Muscle layer of duodenum (tissue), 2 donors: ENCODE data around the gene LRRC4C.

Source experiments
- H3K27ac ChIP-seq: one replicate; pipeline ENCODE4 v1.7.0; 2013; ENCODE audit warnings: mild to moderate bottlenecking, low read length
- H3K27me3 ChIP-seq: one replicate; pipeline ENCODE4 v1.7.0; 2013; ENCODE audit warnings: low read depth, mild to moderate bottlenecking, control low read depth, low read length
- H3K36me3 ChIP-seq, 2 donors: one replicate each; pipeline ENCODE4 v1.7.0; 2013; ENCODE audit warnings: low read length in 2 of 2, control low read depth in 1 of 2, mild to moderate bottlenecking in 1 of 2; ENCODE audit not compliant: insufficient read depth in 2 of 2, control insufficient read depth in 1 of 2
- H3K4me1 ChIP-seq, 2 donors: one replicate each; pipeline ENCODE4 v1.7.0; 2013; ENCODE audit warnings: low read length in 2 of 2, mild to moderate bottlenecking in 2 of 2, control low read depth in 1 of 2, moderate library complexity in 1 of 2; ENCODE audit not compliant: insufficient read depth in 2 of 2, control insufficient read depth in 1 of 2
- H3K4me3 ChIP-seq, 2 donors: one replicate each; pipeline ENCODE4 v1.7.0; 2013; ENCODE audit warnings: low read length in 2 of 2, low read depth in 1 of 2, mild to moderate bottlenecking in 1 of 2
- H3K9me3 ChIP-seq, 2 donors: one replicate each; pipeline ENCODE4 v1.7.0; 2013; ENCODE audit warnings: low read length in 2 of 2, control low read depth in 1 of 2, mild to moderate bottlenecking in 1 of 2; ENCODE audit not compliant: control insufficient read depth in 1 of 2
- donor health status: healthy.

Gene LRRC4C

DNA sequence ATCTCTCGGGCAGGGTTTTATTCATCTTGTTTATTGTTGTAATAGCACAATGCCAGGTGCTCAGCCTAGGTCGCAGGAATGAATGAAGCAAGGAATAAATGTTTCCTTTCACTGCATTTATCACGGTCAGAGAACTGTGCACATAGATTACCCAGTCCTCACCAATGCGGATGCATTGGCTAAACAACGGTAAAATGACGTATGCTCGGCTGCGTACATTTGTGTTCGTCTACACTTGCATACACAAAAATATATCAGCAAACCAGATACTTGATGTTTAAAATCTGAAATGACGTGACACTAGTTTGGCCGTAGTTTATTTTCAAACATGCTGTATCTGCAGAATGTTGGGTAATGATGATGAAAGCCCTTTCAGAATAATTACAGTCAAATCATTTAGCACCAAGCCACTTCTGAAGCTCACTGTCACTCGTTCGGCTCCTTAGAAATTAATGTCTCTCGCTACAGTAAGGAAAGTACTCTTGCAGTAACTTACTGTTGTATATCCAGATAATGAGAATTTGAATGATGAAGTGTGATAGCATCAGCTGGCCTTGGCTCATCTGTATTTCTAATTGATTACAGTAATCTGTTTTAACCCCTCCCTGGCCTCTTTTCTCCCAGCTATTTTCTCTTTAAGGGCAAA lies 268.9 kb downstream of the LRRC4C start:
- no peak overlapping the region for H3K4me3 ChIP-seq
- no peaks in the 10 kb centered on the region for H3K27me3 ChIP-seq
- H3K4me1 ChIP-seq, result no peaks in the 10 kb centered on the region
- H3K27ac ChIP-seq, result no peak overlapping the region
- H3K36me3 ChIP-seq, result no peaks in the 10 kb centered on the region
- peaks cover 5 to 6% of the 10 kb centered on the region in 2 donors for H3K9me3 ChIP-seq

DNA sequence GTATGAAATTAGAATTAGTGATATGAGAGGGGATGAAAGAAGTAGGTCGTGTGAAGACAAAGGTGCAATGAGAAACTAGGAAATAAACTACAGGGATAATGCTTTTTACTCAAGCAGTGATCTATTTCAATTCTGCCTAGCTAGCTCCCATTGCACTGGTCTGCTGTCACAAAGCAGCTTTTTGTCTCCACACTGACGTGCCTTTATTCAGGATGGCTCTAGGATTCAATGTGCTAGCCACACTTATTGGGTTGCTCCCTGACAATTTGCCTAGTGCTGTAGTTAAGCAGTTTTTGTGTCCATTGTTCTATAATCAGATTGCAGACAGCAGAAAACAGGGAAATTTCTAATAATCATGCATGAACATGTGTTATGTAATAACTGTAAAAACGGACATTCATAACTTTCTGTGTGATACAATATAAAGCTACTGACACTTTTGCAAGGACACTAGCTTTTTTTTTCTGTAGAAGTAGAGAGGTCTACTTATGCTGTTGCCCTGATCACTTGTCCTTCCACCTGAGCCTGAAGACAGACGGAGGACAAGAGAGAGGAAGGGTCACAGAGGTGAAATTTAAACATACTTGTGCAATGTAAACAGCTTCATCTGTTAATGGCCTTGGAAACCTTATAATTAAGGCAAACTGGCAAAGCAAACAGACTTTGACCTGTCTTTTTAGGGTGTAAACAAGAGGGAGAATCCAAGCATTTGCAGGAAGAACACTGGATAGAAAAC lies 269.6 kb downstream of the LRRC4C start:
- no peaks in the 10 kb centered on the region for H3K4me1 ChIP-seq
- peaks cover 5 to 6% of the 10 kb centered on the region in 2 donors for H3K9me3 ChIP-seq
- no peak overlapping the region for H3K27ac ChIP-seq
- H3K36me3 ChIP-seq, result no peaks in the 10 kb centered on the region
- no peak overlapping the region for H3K4me3 ChIP-seq
- no peaks in the 10 kb centered on the region for H3K27me3 ChIP-seq

DNA sequence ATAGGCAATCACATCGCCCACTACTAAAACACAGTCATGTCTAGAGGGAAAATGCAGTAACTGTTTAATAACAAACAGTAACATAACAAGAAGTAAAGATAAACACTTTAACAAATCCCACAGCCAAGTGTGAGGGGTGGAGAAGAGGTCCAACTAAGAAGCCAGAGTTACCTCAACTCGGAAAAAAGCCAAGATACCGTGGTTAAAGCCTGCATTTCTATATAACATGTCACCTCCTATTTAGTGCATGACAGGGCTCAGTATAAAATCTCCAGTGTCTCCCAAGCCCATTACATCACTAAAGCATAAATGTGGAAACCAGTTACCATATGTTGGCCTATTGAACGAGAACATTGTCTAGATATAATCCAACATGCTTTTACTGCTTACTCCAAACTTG lies 281.7 kb downstream of the LRRC4C start:
- H3K9me3 ChIP-seq, result no peaks in the 10 kb centered on the region
- no peaks in the 10 kb centered on the region for H3K36me3 ChIP-seq
- H3K4me1 ChIP-seq, result no peaks in the 10 kb centered on the region

GRCh38 chr11:41175304-41175972 lies 284.0 kb downstream of the LRRC4C start:
- H3K27ac ChIP-seq, result no peak overlapping the region
- no peaks in the 10 kb centered on the region for H3K4me1 ChIP-seq
- no peaks in the 10 kb centered on the region for H3K9me3 ChIP-seq
- H3K36me3 ChIP-seq, result no peaks in the 10 kb centered on the region
- H3K4me3 ChIP-seq, result no peak overlapping the region
- H3K27me3 ChIP-seq, result no peaks in the 10 kb centered on the region

More for the DNA sequence above, 281.7 kb downstream of the LRRC4C start:
- no peak overlapping the region for H3K4me3 ChIP-seq
- no peaks in the 10 kb centered on the region for H3K27me3 ChIP-seq
- H3K27ac ChIP-seq, result no peak overlapping the region

- H3K9me3 ChIP-seq, result no peaks in the 10 kb centered on the region
- H3K36me3 ChIP-seq, result no peaks in the 10 kb centered on the region
- H3K27ac ChIP-seq, result no peak overlapping the region
- no peaks in the 10 kb centered on the region for H3K27me3 ChIP-seq
- no peaks in the 10 kb centered on the region for H3K4me1 ChIP-seq
- no peak overlapping the region for H3K4me3 ChIP-seq
Measured at GRCh38 chr11:41146326-41146725, 313.1 kb downstream of the LRRC4C start.

DNA sequence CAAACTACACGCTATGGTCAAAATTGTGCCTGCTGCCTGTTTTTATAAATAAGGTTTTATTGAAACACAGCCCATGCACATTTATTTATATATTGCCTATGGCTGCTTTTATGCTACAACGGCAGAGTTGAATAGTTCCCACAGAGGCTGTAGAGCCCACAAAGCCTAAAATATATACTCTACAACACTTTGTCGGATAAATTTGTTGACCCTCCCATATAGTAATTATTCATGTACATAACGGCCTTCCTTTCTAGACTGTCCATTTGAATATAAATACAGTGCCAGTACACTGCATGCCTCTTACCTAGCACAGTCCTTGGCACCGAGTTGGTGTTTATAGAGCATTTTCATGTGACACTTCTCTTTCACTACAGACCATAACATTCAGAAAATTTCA lies 314.0 kb downstream of the LRRC4C start:
- Histone ChIP-seq H3K27me3 (no peaks in the 10 kb centered on the region), H3K36me3 (no peaks in the 10 kb centered on the region), H3K27ac (no peak overlapping the region), H3K4me1 (no peaks in the 10 kb centered on the region), H3K4me3 (no peak overlapping the region), H3K9me3 (no peaks in the 10 kb centered on the region)

DNA sequence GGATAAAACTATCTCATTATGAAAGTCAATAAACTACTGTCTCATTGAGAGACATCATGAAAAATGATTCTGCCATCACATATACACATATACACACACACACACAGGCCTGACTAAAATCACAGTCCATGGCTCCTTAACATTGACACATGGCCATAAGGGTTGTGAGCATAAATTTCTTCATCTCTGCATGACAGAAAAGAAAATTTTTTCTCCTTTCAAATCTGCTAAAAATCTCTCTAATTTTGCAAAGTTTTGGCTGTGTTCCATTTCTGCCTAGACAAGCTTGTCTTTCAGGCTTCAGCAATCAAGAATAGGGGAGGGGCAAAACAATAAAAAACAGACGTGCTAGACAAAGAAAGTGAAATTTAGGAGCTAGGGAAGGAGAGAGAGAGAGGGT lies 324.5 kb downstream of the LRRC4C start:
- no peaks in the 10 kb centered on the region for H3K36me3 ChIP-seq
- H3K27ac ChIP-seq, result no peak overlapping the region
- H3K9me3 ChIP-seq, result no peaks in the 10 kb centered on the region
- no peak overlapping the region for H3K4me3 ChIP-seq
- no peaks in the 10 kb centered on the region for H3K27me3 ChIP-seq
- H3K4me1 ChIP-seq, result no peaks in the 10 kb centered on the region

GRCh38 chr11:41133023-41133422 lies 326.4 kb downstream of the LRRC4C start:
- H3K4me1 ChIP-seq, result no peaks in the 10 kb centered on the region
- no peaks in the 10 kb centered on the region for H3K36me3 ChIP-seq
- no peak overlapping the region for H3K27ac ChIP-seq
- H3K27me3 ChIP-seq, result no peaks in the 10 kb centered on the region
- H3K4me3 ChIP-seq, result no peak overlapping the region
- H3K9me3 ChIP-seq, result no peaks in the 10 kb centered on the region

- H3K9me3 ChIP-seq, result no peaks in the 10 kb centered on the region
- no peak overlapping the region for H3K4me3 ChIP-seq
- no peaks in the 10 kb centered on the region for H3K4me1 ChIP-seq
- H3K27me3 ChIP-seq, result no peaks in the 10 kb centered on the region
- no peak overlapping the region for H3K27ac ChIP-seq
- H3K36me3 ChIP-seq, result no peaks in the 10 kb centered on the region
Measured at GRCh38 chr11:41121600-41121999, 337.9 kb downstream of the LRRC4C start.

GRCh38 chr11:41119484-41119883 lies 340.0 kb downstream of the LRRC4C start:
- no peaks in the 10 kb centered on the region for H3K9me3 ChIP-seq
- no peak overlapping the region for H3K4me3 ChIP-seq
- H3K36me3 ChIP-seq, result no peaks in the 10 kb centered on the region
- no peaks in the 10 kb centered on the region for H3K27me3 ChIP-seq
- no peaks in the 10 kb centered on the region for H3K4me1 ChIP-seq
- no peak overlapping the region for H3K27ac ChIP-seq

GRCh38 chr11:41118521-41118920 lies 340.9 kb downstream of the LRRC4C start:
- Histone ChIP-seq H3K27ac (no peak overlapping the region), H3K27me3 (no peaks in the 10 kb centered on the region), H3K4me1 (no peaks in the 10 kb centered on the region), H3K36me3 (no peaks in the 10 kb centered on the region), H3K4me3 (no peak overlapping the region), H3K9me3 (no peaks in the 10 kb centered on the region)
